DMS153 (cell line): ENCODE data around the gene OR5B3.
"Not testable (repeated sequence)": the region's sequence is repeated elsewhere in the genome, so short reads cannot be mapped to it uniquely, and the experiment has no call there.

ENCODE experiments used
- DNase-seq: peaks from one replicate; lab custom pipeline; 2025; lab: John Stamatoyannopoulos, UW

The OR5B3 gene

GRCh38 chr11:58406774-58407173 lies at the start of gene OR5B3:
Gene OR5B3 (minus strand): TSS chr11:58406874. CDS start chr11:58403409, 3,465 bp downstream.
- DNase-seq: no peak

GRCh38 chr11:58451585-58451984 lies 44.9 kb upstream of the OR5B3 start:
- DNase-seq: no peak

DNA sequence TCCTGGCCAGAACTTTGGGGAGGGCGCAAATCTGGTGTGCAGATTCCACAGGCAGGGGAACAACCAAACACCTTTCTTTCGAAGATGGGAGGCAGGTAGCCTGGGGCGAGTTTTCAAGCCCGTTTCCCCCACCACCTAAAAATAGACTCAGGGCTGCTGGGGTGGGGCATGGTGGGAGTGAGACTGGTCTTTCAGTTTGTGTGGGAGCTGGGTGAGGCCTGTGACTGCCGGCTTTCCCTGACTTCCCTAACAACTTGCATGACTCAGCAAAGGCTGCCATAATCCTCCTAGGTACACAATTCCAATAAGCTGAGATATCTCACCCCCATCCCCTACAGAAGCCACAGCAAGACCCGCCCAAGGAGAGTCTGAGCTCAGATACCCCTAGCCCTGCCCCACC lies 39.6 kb upstream of the OR5B3 start:
- no peak for DNase-seq

GRCh38 chr11:58444300-58444699 lies 37.6 kb upstream of the OR5B3 start:
- no peak for DNase-seq

DNA sequence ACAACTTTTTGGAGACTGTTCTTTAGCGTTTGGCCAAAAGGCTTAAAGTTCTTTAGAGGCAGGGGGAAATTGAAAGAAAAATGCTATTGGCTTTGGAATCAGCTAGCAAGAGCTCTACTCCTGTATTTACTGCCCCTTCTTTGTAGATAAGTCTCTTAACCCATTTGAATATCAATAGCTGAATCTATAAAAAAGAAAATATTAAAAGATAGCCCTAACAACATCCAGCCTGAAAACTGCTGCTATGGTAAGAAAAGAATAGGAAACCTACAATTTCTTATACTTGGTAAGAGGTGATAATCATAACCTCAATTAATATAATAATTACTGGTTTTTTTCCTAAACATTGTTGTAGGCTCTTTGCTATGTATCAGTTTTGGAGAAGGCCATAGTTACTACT lies 35.5 kb upstream of the OR5B3 start, which contains the start of gene OR5B12:
TSS of gene OR5B12 (minus strand) at position 101 of the 400 bp plus-strand sequence. CDS start 2,085 bp downstream, outside the sequence.
- no peak for DNase-seq

- no peak for DNase-seq
Observed at GRCh38 chr11:58438486-58438885, 31.8 kb upstream of the OR5B3 start.

DNA sequence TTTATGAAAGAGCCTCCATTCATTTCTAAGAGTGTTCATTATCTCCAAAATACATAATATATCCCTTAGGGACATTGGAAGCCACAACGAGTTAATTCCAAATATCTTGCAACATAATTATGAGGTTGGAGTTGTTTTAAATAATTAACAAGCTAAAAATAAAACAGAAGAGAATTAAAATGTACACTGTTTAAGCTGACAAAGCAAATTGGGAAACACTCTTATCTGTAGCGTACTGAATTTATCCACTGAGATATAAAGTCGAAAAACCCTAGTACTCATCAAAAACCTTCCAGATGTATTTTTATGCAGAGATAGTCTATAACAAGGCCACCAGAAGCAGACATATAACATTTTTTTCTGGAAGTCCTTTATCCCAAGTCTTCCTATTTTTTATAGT lies 27.5 kb upstream of the OR5B3 start:
- DNase-seq: no peak

DNA sequence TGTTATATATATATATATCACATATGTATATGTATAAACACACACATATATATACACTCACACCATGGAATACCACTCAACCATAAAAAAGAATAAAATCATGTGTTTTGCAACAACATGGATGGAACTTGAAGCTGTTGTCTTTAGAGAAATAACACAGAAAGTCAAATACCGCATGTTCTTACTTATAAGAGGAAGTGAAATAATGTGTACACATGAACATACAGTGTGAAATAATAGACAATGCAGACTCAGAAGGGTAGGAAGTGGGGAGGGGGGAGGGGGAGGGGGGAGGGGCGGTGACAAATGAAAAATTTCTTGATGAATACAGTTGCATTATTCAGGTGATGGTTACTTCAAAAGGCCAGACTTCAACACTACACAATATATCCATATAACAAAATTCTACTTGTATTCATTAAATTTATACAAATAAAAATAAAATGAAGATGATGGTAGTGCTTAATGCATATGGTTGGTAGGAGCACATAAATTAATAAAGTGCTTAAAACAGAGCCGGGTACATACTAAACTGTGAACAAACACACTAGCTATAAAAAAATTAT lies 27.0 kb upstream of the OR5B3 start:
- no peak for DNase-seq

DNA sequence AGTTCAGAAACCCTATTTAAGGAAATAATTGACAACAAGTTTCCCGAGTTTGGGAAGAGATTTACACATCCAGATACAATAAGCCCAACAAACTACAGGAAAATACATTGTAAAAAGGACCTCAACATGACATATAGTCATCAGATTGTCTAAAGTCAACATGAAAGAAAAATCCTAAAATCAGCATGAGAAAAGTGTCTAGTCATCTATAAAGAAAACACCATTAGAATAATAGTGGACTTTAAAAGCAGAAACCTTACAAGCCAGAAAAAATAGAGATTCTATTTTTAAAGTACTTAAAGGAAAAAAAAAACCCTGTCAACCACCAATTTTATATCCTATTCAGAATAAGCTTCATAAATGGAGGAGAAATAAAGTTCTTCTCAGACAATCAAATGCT lies 22.6 kb upstream of the OR5B3 start:
- DNase-seq: no peak

DNA sequence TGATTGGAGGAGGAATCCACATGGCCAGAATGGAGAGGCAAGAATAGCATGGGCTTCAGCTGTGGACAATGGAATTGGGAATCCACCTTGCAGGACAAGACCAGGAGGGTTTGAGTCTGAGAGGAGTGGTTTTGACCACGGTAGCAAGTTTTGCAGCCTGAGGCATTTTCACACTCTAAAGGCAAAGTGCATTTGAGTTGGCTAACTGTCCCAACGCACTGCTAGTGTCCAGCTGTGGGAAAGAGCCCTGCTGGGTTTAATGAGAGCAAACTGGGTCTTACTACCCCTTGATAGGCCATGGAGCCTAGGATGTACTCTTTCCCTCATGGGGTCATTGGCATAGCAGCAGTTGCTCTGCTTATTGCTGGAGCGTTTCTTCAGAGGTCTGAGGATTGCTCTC lies 21.3 kb upstream of the OR5B3 start, which contains the start of gene OR5B2:
TSS of gene OR5B2 (minus strand) at position 101 of the 400 bp plus-strand sequence. CDS start 4,860 bp downstream, outside the sequence.
- no peak for DNase-seq

DNA sequence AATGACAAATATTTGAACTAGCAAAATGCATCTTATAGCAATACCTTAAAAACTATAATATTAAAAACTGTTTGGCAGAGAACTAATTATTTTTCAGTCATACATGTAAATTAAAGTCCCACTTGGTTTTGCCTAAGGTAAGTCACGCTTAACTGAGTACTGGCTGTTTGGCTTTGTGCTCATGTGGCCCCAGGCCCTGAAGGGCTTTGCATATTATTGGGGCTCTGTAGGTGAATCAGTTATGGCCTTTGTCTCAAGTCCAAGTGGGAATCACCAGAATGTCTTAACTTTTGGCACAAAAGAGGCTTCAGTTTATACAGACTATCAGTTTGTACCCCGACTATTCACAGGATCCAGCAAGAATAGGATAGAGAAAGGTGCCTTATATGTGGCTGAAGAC lies 7.1 kb downstream of the OR5B3 start:
- DNase-seq: not testable (repeated sequence)

DNA sequence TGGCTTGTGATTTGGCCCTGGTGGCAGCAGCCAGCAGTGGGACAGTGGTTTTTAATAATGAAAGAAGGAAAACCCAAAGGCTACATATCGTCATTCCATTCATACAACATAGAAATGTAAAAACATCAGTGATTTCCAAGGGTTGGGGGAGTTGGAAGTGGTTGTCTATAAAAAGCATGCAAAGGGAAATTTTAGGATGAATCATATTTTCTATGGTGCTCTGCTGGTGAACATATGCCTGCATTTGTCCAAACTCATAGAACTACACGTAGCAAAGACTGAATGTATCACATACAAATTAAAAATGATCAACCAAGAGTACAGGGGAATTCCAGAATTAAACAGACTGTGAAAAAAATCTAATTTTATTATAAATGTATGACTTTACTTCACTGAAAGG lies 11.1 kb downstream of the OR5B3 start:
- DNase-seq: no peak

DNA sequence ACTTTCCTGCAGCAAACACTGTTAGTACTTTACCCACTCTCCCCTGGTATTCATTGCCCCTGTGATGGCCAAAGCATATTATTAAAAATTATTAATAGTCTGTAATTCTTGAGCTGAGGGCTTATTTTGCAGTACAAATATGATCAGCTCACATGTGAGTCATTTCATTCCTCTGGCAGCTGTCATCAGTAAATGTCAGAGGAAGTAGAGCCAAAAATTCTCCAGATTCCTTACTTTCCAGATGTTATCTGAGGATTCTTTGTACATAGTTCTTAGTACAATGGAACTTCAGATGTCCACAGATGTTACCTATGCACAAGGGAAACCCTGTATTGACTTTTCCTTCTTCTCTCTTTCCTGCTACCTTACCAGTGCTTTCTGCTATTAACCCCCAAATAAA lies 12.5 kb downstream of the OR5B3 start:
- DNase-seq: no peak

- DNase-seq: no peak
Observed at GRCh38 chr11:58392746-58393145, 13.9 kb downstream of the OR5B3 start.

DNA sequence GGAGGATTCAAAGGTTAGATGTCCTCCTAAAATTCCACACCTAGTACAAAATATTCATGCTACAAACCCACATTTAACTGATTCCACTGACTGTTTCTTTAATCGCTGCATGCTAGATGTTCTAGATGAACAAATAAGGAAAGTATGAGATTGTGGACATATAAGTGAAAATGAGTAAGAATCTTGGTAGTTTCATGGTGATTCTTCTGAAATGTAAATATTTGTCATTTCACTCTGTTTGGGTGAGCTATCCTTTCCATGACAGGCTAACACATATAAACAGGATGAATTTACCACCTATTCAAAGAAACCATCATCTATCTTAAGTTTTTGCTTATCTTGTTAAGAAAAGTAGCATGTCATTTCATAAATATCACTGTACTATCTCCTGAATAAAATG lies 14.8 kb downstream of the OR5B3 start:
- no peak for DNase-seq

DNA sequence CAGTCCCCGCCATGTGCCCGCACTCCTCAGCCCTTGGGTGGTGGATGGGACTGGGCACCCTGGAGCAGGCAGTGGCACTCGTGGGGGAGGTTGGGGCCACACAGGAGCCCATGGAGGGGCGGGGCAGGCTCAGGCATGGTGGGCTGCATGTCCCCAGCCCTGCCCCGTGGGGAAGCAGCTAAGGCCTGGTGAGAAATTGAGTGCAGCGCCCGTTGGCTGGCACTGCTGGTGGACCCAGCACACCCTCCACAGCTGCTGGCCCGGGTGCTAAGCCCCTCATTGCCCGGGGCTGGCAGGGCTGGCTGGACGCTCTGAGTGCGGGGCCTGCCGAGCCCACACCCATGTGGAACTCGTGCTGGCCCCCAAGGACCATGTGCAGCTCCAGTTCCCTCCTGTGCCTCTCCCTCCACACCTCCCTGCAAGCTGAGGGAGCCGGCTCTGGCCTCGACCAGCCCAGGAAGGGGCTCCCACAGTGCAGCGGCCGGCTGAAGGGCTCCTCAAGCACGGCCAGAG lies 16.1 kb downstream of the OR5B3 start:
- no peak for DNase-seq

- DNase-seq: no peak
Observed at GRCh38 chr11:58358969-58359368, 47.7 kb downstream of the OR5B3 start, which contains the start of gene OR5B17. Gene OR5B17 (minus strand): TSS chr11:58359069. CDS start chr11:58359069, 0 bp downstream.

DNA sequence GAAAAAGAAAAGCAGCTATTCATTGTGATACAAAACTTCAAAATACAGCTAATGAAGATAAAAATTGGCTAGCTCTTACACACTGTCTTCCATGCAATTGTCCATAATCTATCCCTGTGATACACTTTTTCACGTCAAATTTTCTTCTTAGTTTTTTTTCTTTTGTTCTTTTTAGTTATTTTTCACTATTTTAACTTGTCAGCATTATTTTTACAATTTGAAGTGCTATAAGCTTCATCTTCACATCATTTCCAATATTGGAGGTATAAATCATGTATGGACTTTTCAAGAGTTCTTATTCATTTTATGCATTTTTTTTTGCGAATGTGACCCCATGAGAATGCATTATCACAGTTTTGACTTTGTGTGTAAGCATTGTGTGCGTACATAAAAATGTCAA lies 51.9 kb downstream of the OR5B3 start:
- DNase-seq: no peak
